ENCODE measurements around the gene TMEM132A.

TMEM132A gene

DNA sequence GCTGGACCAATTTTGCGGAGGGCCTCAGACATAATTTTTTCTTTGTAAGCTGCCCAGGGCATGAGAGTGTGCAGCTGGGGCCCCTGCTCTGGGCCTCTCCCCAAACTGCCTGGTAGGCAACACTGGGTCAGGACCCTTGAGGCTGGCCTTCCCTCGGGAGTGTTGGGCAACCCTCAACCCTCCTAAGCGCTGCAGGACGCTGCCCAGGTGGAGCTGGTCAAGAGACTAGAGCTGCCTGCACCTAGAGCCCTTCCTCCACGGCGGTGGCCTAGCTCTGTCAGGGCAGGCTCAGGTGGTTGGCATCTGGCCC lies 505 bp upstream of the TMEM132A start:
- no peak for DNase-seq (ENCODE audit: low read depth)
- TF ChIP-seq, protein P1, sequence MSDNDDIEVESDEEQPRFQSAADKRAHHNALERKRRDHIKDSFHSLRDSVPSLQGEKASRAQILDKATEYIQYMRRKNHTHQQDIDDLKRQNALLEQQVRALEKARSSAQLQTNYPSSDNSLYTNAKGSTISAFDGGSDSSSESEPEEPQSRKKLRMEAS (IDR thresholded peaks at IDR 0.05; ENCODE audit: low read depth, low read length), result no peak
- no peak overlapping the region for H3K4me3 ChIP-seq (ENCODE audit: low read depth, low read length)

GRCh38 chr11:60924906-60925853 lies 920 bp downstream of the TMEM132A start:
- DNase-seq (ENCODE audit: low read depth), result no peak
- TF ChIP-seq POLR2A (IDR thresholded peaks at IDR 0.05; ENCODE audit: extremely low read depth, insufficient read length) (no peak), MYC (IDR thresholded peaks at IDR 0.05; ENCODE audit: low read depth, low read length) (no peak)
- TF ChIP-seq, protein P1 (IDR thresholded peaks at IDR 0.05; ENCODE audit: low read depth, low read length), result no peak
- TF ChIP-seq, protein P2, sequence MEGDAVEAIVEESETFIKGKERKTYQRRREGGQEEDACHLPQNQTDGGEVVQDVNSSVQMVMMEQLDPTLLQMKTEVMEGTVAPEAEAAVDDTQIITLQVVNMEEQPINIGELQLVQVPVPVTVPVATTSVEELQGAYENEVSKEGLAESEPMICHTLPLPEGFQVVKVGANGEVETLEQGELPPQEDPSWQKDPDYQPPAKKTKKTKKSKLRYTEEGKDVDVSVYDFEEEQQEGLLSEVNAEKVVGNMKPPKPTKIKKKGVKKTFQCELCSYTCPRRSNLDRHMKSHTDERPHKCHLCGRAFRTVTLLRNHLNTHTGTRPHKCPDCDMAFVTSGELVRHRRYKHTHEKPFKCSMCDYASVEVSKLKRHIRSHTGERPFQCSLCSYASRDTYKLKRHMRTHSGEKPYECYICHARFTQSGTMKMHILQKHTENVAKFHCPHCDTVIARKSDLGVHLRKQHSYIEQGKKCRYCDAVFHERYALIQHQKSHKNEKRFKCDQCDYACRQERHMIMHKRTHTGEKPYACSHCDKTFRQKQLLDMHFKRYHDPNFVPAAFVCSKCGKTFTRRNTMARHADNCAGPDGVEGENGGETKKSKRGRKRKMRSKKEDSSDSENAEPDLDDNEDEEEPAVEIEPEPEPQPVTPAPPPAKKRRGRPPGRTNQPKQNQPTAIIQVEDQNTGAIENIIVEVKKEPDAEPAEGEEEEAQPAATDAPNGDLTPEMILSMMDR (IDR thresholded peaks at IDR 0.05; ENCODE audit: low read depth, low read length), result no peak
- no peak overlapping the region for H3K4me3 ChIP-seq (ENCODE audit: low read depth, low read length)

GRCh38 chr11:60925868-60926267 lies 1.6 kb downstream of the TMEM132A start:
- TF ChIP-seq POLR2A (IDR thresholded peaks at IDR 0.05; ENCODE audit: extremely low read depth, insufficient read length), result no peak
- TF ChIP-seq, protein P2 (IDR thresholded peaks at IDR 0.05; ENCODE audit: low read depth, low read length), result no peak
- TF ChIP-seq, protein P1 (IDR thresholded peaks at IDR 0.05; ENCODE audit: low read depth, low read length), result no peak
- no peak for TF ChIP-seq MYC (IDR thresholded peaks at IDR 0.05; ENCODE audit: low read depth, low read length)
- no peak overlapping the region for H3K4me3 ChIP-seq (ENCODE audit: low read depth, low read length)
- no peak for DNase-seq (ENCODE audit: low read depth)

DNA sequence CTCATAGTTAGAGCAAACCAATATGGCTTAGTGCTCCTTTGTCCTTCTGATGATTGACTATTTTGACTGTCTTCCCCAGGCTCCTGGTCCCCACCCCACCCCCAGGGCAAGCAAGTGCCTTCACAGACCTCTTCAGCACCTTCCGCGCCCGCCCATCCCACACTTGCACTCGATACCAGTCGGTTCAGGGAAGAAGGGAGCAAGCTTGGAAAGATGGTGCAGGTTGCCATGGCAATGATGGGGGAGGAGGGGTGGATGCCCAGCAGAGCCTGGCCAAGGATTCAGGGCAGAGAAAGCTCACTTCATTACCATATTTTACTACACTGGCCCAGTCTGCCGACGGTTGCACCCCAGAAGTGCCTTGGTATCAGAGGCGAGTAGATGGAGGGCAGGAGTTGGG lies 2.2 kb downstream of the TMEM132A start:
- no peak overlapping the region for H3K4me3 ChIP-seq (ENCODE audit: low read depth, low read length)
- DNase-seq (ENCODE audit: low read depth), result no peak
- TF ChIP-seq, protein P1 (IDR thresholded peaks at IDR 0.05; ENCODE audit: low read depth, low read length), result no peak
- TF ChIP-seq, protein P2 (IDR thresholded peaks at IDR 0.05; ENCODE audit: low read depth, low read length), result no peak
- TF ChIP-seq POLR2A (IDR thresholded peaks at IDR 0.05; ENCODE audit: extremely low read depth, insufficient read length) (no peak), MYC (IDR thresholded peaks at IDR 0.05; ENCODE audit: low read depth, low read length) (no peak)

DNA sequence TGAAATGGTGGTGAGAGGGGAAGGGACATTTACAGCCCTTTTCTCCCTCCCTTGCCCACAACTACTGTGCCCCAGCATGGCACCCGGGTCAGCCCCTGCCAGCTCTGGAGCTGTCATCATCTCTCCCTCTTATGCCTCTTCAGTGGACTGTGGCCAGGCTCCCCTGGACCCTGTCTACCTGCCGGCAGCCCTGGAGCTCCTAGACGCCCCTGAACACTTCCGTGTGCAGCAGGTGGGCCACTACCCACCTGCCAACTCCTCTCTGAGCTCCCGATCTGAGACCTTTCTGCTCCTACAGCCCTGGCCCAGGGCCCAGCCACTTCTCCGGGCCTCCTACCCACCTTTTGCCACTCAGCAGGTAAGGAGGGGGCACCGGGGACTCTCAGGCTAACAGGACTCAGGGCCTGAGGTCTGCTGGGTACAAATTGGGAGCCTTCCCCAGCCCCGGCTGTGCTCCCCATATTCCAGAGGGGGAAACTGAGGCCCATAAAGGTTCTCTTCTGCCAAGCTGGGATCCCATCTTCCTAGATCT lies 2.9 kb downstream of the TMEM132A start:
- no peak for TF ChIP-seq MYC (IDR thresholded peaks at IDR 0.05; ENCODE audit: low read depth, low read length)
- no peak overlapping the region for H3K4me3 ChIP-seq (ENCODE audit: low read depth, low read length)
- DNase-seq (ENCODE audit: low read depth), result no peak

DNA sequence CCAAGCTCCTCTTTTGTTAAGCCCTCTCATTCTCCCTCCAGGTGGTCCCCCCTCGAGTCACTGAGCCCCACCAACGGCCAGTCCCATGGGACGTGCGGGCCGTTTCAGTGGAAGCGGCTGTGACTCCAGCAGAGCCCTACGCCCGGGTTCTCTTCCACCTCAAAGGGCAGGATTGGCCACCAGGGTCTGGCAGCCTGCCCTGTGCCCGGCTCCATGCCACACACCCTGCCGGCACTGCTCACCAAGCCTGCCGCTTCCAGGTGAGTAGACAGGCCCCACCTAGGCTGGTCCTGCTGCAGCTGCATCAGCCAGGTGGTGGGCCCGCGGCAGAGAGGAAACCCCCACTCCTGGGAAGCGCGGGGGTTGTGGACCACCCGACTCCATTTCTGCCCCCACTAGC lies 3.3 kb downstream of the TMEM132A start:
- no peak for DNase-seq (ENCODE audit: low read depth)
- TF ChIP-seq, protein P1 (IDR thresholded peaks at IDR 0.05; ENCODE audit: low read depth, low read length), result no peak
- no peak for TF ChIP-seq MYC (IDR thresholded peaks at IDR 0.05; ENCODE audit: low read depth, low read length)
- no peak for TF ChIP-seq POLR2A (IDR thresholded peaks at IDR 0.05; ENCODE audit: extremely low read depth, insufficient read length)
- TF ChIP-seq, protein P2 (IDR thresholded peaks at IDR 0.05; ENCODE audit: low read depth, low read length), result no peak
- no peak overlapping the region for H3K4me3 ChIP-seq (ENCODE audit: low read depth, low read length)

All from NB4 (cell line).